ENCODE measurements around the gene DPP6. TPM values are rescaled to one million over a fixed set of nuclear protein-coding genes. Genes with fewer than 3 reads are reported as not detected.

Gene DPP6
- total RNA-seq, 1 donor from 2014 or later, result 0.58 TPM

GRCh38 chr7:154409703-154410311 is 357.6 kb downstream of the DPP6 start:
- DNase-seq (ENCODE audit: low spot score), result no peak

DNA sequence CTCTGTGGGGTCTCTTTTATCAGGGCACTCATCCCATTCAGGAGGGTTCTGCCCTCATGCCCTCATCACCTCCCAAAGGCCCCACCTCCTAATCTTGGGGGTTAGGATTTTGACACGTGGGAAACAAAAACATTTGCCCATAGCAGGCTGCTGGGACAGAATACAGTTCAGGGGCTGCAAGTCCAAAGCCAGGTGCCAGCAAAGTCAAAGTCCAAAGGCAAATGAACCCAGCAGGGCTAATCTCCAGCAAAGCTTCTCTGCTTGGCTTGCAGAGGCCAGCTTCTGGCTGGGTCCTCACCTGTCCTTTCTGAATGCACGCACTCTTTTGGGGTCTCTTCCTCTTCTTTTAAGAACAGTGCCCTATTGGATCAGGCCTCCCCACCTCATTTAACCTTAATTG is 359.9 kb downstream of the DPP6 start:
- DNase-seq (ENCODE audit: low spot score), result no peak

- no peak for DNase-seq (ENCODE audit: low spot score)
These were observed 363.7 kb downstream of the DPP6 start for GRCh38 chr7:154415709-154416399.

- DNase-seq (ENCODE audit: low spot score), result no peak
These were observed 364.5 kb downstream of the DPP6 start for GRCh38 chr7:154416714-154417113.

DNA sequence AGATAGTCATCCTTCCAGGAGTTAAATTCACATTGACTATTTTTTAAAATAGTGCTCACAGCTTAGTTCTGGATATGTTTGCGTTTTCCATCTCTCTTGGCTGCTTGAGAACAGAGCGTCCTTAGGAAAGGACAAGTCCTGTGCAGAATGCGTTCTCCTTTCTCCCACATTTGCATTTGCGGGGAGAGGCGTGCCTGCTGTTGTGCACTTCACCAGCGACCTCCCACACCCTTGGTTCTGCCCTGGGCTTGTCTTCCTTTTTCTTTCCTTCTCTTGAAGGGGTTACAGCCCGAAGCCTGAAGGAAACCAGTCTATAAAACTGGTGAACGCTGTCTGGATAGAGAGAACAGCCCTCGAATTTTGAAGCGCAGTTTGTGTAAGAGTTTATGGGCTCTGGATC is 367.1 kb downstream of the DPP6 start:
- DNase-seq (ENCODE audit: low spot score), result no peak

GRCh38 chr7:154423231-154423630 is 371.0 kb downstream of the DPP6 start:
- no peak for DNase-seq (ENCODE audit: low spot score)

DNA sequence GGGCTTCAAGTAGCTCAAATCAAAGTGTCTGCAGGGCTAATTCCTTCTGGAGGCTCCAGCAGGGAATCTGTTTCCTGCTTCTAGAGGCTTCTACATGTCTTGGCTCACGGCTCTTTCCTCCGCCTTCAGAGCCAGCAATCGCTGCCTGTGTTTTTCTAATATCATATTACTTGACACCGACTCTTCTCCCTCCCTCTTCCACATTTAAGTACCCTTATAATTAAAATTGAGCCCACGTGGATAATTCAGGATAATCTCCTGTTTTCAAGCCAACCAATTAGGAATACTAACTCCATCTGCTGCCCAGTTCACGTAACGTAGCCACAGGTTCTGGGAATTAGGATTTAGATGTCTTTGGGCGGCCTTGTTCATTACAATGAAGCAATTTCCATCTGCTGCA is 372.2 kb downstream of the DPP6 start:
- no peak for DNase-seq (ENCODE audit: low spot score)

GRCh38 chr7:154425271-154425670 is 373.1 kb downstream of the DPP6 start:
- no peak for DNase-seq (ENCODE audit: low spot score)

DNA sequence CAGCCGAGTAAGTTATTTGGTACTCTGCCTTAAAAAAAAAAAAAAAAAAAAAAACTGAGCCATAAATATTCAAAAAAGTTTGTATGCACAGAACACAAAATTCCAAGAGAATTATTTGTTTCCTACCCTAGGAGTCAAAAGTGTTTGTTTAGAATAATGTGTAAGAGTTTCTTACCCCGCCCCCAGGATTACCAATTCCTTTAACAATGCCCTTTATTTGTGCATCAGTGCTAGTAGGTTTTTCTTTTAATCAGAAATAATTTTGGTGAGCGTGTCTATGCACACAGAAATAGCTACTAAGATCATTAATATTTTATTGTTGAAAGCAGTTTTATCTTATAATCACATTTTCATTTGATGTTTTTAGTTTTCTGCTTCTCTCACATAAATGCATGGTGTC is 374.6 kb downstream of the DPP6 start:
- DNase-seq (ENCODE audit: low spot score), result no peak

GRCh38 chr7:154427533-154427932 is 375.3 kb downstream of the DPP6 start:
- DNase-seq (ENCODE audit: low spot score), result no peak

- no peak for DNase-seq (ENCODE audit: low spot score)
These were observed 377.6 kb downstream of the DPP6 start for GRCh38 chr7:154429666-154430404.

DNA sequence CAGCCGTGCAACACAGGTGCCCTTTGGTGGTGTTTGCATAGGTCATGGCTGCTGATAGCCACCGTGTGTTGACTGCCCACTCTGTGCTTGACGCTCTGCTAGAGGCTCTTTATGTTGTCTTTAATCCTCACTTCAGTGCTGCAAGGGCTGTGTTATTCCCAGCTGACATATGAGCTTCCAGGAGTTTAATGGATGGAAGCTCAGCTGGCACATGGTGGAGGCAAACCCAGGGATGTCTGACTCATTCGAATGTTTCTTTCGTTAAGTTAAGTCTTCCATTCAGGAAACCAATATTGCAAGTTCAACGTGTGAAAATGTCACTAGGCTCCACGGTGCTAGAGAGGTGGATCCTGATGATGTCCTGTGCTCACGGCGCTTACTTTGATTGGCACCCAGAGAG is 378.4 kb downstream of the DPP6 start:
- DNase-seq (ENCODE audit: low spot score), result no peak

GRCh38 chr7:154431045-154431444 is 378.8 kb downstream of the DPP6 start:
- no peak for DNase-seq (ENCODE audit: low spot score)

DNA sequence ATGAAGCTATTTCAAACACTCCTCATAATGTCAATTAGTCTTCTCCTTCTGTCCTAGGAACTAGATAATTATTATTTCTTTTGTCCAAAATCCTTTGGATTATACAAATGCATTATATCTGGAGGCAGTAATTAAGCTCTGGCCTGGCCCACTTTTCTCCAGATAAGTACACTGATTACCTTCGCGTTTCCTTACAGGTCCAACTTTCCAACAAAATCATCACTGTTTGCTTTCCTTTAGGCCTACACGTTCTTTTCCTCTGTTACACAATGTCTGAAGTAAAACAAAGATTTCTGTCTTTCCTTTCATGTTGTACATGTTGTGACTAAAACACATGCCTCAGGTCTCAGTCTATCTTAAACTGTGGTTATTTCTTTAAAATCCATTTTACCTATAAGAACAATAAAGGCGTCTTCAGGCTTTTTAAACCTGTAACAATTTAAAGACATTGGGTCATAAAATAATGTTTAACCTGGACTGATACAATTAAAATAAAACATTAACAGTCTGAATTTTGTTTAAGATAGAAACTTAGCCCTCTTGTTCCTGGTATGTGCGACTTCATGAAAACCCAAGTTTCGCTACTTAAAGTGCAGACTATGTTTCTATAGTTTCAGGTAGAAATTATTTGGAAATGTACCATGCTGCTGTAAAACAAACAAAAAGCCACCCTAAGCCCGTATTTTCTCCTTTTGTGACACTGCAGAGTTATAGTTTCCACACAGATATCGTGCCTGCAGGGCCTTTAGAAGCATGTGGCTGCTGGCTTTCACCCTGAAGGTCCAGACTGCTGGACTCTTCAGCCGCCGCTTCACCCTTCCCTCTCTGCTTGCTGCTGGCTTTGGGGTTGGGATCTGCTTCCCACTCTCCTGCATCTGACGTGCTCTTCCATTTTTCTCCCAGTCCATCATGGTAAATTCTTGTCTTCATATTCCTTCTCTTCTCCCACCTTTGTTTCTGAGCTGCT is 381.7 kb downstream of the DPP6 start:
- DNase-seq (ENCODE audit: low spot score), result no peak

- no peak for DNase-seq (ENCODE audit: low spot score)
These were observed 384.4 kb downstream of the DPP6 start for GRCh38 chr7:154436560-154436959.

DNA sequence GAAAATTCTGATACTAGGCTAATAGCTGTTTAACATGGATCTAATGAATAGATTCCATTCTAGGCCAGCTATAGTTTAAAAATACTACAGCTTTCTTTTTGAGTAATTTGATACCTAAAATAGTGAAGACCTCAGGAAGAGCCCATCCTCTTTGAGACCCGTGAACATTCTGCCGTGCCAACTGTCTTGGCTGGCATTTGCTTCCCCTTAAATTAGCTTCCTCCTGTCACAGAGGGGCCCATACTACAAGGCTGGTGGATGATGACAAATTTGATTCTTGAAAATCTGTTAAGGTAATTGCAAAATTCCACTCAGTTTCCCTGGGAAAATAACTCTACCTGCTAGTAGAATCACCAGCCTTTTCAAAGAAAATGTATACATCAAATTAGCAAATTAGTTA is 385.0 kb downstream of the DPP6 start:
- no peak for DNase-seq (ENCODE audit: low spot score)

DNA sequence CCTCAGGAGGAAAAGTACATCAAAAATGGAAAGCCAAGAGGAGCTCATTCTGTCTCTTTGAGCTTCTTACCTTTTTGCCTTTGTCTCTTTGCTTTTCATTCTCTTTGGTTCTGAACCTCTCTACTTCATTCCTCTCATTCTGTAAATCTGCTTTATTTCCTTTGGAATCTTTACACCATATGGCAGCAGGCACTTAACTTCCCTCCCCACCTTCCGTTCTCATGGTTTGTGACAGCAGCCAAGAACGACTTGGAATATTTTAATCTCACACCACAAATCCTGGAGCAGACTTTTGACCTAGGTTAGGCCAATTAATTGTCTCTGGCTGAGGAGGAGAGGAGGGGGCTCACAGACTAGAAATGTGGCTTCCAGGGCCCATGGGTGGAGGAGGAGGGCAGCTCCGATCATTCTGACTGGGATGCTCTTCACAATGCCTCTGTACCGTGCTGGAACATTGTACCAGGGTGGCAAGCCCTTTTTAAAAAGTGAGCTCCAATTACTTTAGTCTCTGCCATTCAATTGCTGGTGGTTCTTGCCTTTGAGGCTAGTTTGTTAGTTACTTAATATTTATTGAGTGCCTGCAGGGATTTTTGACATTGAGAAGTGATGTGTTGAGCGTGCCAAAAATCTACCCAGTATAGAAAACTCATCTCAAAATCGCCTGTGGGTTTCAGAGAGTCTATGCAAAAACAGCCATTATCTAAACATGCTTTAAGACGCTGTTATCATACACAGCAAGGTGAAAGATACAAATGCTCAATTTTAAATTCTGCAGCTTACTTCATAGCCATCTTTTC is 386.6 kb downstream of the DPP6 start:
- no peak for DNase-seq (ENCODE audit: low spot score)

- DNase-seq (ENCODE audit: low spot score), result no peak
These were observed 387.9 kb downstream of the DPP6 start for GRCh38 chr7:154440058-154440457.

DNA sequence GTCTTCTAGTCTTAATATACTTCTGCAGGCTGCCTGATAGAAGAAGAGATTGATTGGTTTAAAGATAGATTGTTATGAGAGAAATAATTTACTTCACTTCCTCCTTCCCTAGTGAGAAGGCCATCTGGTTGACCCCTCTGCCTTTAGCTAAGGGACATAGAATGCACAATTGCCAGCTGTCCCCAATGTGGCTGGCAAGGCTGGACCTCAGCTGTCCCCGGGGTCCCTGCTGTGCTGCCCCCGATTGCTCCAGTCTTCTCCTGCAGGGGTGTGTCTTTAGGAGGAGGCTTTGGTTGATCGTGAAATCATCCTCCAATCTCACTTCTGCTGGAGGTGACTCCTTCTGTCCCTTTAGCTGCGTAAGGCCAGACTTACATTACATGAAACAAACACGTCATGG is 388.5 kb downstream of the DPP6 start:
- no peak for DNase-seq (ENCODE audit: low spot score)

DNA sequence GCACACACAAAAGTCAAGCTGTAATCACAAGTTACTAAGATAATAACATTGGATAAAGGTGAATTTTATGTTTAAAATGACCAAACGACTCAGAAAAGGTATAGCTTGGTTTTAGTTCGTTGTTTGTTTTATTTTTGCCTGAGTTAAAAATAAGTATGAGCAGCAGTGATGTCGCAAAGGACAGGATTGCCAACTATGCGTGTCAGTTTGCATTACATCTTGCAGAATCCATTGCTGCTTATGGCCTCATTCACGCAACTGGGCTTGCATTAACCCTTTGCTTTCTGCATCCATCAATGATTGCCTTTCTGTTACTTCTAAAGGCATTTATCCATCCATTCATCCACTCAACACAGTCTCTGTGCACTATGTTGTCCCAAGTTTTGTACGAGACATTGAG is 389.6 kb downstream of the DPP6 start:
- no peak for DNase-seq (ENCODE audit: low spot score)

DNA sequence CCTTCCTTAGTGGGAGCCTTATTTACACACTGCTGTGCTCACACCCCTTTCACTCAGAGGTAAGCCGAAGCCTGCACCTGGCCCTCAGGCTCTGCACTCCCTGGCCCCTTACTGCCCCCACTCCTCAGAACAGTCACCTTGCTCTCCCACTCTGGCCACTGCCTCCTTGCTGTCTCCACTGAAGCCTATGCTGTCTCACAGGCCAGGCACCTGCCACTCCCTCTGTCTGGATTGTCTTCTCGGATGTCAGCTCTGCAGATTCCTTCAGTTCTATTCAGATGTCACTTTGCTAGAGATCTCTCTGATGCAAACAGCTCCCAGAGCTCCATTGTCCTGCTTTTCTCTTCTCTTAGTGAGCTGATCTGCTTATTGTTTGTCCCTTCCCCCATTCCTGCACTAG is 390.7 kb downstream of the DPP6 start:
- no peak for DNase-seq (ENCODE audit: low spot score)

Data from mesenteric fat pad (tissue), 1 donor.